Rectal smooth muscle tissue (tissue), 1 donor: ENCODE data around the gene TTC39C.

Experiments
- H3K27ac ChIP-seq: one replicate; pipeline ENCODE4 v1.7.0; 2013; ENCODE audit warnings: low read depth, low read length, inconsistent platforms
- H3K27me3 ChIP-seq: one replicate; pipeline ENCODE4 v1.7.0; 2013; ENCODE audit warnings: low read length; ENCODE audit not compliant: control insufficient read depth, insufficient read depth
- H3K36me3 ChIP-seq: one replicate; pipeline ENCODE4 v1.7.0; 2013; ENCODE audit warnings: low read length; ENCODE audit not compliant: control insufficient read depth, insufficient read depth
- H3K4me1 ChIP-seq: one replicate; pipeline ENCODE4 v1.7.0; 2013; ENCODE audit warnings: low read length; ENCODE audit not compliant: control insufficient read depth, insufficient read depth
- H3K4me3 ChIP-seq: one replicate; pipeline ENCODE4 v1.7.0; 2013; ENCODE audit warnings: low read length
- H3K9ac ChIP-seq: one replicate; pipeline ENCODE4 v1.7.0; 2013; ENCODE audit warnings: low read length

The TTC39C gene

DNA sequence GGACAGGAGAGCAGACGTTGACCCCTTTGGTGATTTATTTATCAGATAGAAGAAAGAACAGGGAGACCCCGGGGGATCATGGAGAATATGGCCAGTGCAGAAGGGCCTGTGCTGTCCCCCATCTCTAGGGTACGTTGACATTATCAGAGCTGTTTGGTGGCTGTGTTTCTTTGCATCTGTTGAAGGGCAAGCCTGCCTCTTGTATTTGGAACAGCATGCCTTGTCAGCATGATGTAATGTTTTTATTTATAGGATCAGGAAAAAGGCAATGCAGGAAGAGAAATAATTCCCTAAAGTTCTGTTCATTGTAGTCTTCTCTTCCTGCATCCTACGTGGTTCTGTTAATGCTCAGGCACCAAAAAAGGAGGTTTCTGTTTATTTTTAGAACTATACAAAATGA, 74.5 kb downstream of the TTC39C start:
- H3K27ac ChIP-seq: no peak overlapping the region

DNA sequence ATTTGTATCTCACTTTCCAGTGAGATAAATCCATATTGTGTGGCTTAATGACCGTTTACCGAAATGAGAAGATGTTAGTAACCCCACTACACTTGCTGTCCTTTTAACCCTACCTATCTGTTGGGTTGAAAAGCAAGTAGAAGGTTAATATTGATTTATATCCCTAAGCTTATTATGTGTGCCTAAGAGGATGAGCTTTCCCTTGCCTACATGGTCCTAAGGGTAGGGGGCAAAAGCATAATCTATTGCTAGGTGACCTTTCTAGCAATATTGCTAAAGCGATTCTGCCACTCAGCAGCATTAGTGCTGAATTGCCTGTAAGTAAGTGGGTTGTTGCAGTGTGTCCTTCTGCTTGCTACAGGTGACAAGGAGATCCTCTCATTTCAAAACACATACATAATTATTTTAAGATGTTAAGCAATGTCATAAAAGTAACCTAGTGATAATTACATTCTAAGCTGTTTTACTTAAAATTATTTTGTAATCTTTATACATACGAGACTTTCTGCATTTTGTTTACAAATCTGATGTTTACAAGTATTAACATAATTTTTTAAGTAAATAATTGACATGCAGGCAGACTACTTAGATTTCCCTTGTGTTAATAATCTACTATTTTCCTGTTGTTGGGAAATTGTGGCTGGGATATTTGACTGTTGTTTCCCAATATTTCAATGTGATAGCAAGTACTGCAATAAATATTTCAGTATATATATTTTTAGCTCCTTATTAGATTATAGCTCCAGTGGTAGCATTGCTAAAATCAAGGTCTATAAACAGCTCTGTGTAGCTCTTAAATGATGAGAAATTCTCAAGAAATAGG, 75.2 kb downstream of the TTC39C start:
- no peaks in the 10 kb centered on the region for H3K36me3 ChIP-seq
- no peak overlapping the region for H3K27ac ChIP-seq
- H3K27me3 ChIP-seq: no peaks in the 10 kb centered on the region
- no peaks in the 10 kb centered on the region for H3K4me1 ChIP-seq
- H3K9ac ChIP-seq: no peak overlapping the region
- no peak overlapping the region for H3K4me3 ChIP-seq

More for the DNA sequence above, 74.5 kb downstream of the TTC39C start:
- no peaks in the 10 kb centered on the region for H3K36me3 ChIP-seq
- no peaks in the 10 kb centered on the region for H3K27me3 ChIP-seq
- no peak overlapping the region for H3K9ac ChIP-seq
- H3K4me1 ChIP-seq: no peaks in the 10 kb centered on the region
- H3K4me3 ChIP-seq: no peak overlapping the region

DNA sequence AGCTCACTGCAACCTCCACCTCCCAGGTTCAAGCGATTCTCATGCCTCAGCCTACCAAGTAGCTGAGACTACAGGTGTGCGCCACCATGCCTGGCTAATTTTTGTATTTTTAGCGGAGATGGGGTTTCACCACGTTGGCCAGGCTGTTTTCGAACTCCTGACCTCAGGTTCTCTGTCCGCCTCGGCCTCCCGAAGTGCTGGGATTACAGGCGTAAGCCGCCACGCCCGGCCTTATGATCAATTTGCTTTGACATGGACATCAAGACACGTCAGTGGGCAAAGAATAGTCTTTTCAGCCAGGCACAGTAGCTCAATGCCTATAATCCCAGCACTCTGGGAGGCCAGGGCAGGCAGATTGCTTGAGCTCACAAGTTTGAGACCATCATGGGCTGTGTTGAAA, 76.3 kb downstream of the TTC39C start:
- no peak overlapping the region for H3K27ac ChIP-seq
- no peaks in the 10 kb centered on the region for H3K4me1 ChIP-seq
- H3K27me3 ChIP-seq: no peaks in the 10 kb centered on the region
- no peak overlapping the region for H3K9ac ChIP-seq
- no peaks in the 10 kb centered on the region for H3K36me3 ChIP-seq
- no peak overlapping the region for H3K4me3 ChIP-seq

DNA sequence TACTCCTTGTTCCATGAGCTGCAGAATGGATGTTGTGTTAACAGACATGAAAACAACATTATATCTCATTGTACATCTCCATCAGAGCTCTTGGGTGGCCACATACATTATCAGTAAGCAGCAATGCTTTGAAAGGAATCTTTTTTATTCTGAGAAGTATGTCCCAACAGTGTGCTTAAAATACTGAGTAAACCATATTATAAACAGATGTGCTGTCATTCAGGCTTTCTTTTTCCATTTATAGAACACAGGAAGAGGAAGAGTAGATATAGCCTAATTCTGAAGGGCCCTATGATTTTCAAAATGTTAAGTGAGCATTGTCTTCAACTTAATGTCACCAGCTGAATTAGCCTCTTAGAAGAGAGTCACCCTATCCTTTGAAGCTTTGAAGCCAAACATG, 80.0 kb downstream of the TTC39C start:
- Histone ChIP-seq H3K9ac (no peak overlapping the region), H3K27me3 (no peaks in the 10 kb centered on the region), H3K4me3 (no peak overlapping the region), H3K36me3 (no peaks in the 10 kb centered on the region), H3K27ac (no peak overlapping the region), H3K4me1 (no peaks in the 10 kb centered on the region)

DNA sequence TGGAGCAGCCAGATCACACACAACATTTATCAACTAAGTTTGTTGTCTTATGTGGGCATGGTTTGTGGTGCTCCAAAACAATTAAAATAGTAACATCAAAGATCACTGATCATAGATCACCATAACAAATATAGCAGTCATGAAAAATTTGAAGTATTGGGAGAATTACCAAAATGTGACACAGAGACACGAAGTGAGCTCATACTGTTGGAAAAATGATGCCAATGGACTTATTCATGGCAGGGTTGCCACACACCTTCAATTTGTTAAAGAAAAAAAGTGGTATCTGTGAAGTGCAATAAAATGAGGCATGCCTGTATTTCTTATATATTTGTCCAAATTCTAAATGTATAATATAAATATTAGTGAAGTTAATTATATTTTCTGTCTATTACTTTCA, 81.4 kb downstream of the TTC39C start:
- Histone ChIP-seq H3K27ac (no peak overlapping the region), H3K4me3 (no peak overlapping the region), H3K4me1 (no peaks in the 10 kb centered on the region), H3K9ac (no peak overlapping the region), H3K36me3 (no peaks in the 10 kb centered on the region), H3K27me3 (no peaks in the 10 kb centered on the region)

DNA sequence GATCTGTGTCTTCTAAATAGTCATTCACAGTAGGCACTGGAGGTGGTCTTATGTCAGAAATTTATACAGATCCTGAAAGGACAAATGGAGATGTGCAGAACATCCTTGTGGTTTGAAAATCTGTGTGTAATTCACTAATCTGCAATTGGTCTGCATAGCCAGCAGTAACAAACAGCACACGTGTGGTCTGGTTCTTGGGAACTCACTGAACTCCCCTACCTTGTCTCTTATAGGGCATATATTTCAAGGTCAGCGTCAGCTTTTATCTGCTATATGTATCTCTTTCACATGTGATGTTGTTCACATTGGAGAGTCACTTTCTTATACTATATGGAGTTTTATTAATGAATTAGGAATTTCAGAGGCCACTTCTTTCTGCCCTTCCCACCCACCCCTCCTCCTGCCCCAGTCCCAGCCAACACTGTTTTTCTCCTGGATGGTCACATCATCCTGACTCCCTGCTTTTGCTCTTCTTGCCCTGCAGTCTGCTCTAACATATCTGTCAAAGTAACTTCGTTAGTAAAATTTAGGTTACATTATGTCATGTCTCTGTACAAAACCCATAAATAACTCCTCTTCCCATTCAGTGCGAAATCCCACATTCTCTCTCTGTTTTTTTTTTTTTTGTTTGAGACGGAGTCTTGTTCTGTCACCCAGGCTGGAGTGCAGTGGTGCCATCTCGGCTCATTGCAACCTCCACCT, 88.9 kb downstream of the TTC39C start:
- Histone ChIP-seq H3K9ac (no peak overlapping the region), H3K27me3 (no peaks in the 10 kb centered on the region), H3K27ac (no peak overlapping the region), H3K4me1 (no peaks in the 10 kb centered on the region), H3K36me3 (no peaks in the 10 kb centered on the region), H3K4me3 (no peak overlapping the region)

DNA sequence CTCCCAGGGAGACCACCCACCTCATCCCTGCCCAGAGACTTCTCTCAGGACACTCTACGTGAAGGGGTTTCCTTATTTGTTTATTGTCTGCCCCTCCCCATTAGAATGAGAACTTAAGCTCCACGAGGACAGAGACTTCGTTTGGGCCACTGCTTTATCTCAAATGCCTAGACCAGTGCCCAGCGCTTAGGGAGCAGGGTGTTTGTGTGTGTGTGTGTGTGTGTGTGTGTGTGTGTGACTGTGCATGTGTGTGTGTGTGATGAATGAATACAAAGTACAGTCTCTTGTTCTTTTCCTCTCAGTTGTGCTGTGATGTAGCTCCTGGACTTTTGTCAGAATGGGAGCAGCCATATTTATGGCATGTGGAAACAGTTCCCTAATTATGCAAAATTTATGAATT, 89.9 kb downstream of the TTC39C start:
- Histone ChIP-seq H3K36me3 (no peaks in the 10 kb centered on the region), H3K27me3 (no peaks in the 10 kb centered on the region), H3K27ac (no peak overlapping the region), H3K9ac (no peak overlapping the region), H3K4me1 (no peaks in the 10 kb centered on the region), H3K4me3 (no peak overlapping the region)

DNA sequence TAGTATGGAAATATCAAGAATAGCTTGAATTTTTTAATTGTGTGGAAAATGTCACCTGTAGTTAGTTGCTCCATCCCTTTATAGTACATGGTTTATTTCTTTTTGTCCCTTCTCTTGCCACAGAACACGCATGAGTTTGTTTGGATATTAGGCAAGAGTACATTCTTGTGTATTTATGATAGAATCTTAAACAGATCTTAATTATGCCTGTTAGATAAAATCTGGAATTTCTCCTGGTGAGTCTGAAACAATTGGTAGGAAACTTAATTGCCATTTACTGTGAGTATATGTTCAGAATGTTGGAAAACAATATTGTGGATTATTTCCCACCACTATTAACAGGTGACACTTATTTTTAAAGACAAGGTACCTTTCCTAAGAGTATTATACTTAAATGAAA, 94.1 kb downstream of the TTC39C start:
- no peaks in the 10 kb centered on the region for H3K4me1 ChIP-seq
- H3K27ac ChIP-seq: no peak overlapping the region
- H3K36me3 ChIP-seq: no peaks in the 10 kb centered on the region
- H3K4me3 ChIP-seq: no peak overlapping the region
- H3K27me3 ChIP-seq: no peaks in the 10 kb centered on the region
- H3K9ac ChIP-seq: no peak overlapping the region

DNA sequence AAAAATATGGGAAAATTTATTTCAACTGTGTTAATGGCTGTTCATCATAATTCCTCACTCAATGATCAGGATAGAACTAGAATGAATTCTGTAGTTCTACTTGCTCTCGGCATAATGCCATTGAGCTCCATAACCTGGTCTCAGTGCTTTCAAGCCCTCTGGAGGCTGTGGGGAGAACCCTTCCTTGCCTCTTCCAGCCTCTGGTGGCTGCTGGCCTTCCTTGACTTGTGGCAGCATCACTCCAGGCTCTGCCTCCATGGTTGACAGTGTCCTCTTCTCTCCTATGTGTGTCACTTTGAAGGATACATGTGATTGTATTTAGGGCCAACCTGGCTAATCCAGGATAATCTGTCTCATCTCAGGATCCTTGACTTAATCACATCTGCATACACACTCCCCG, 97.4 kb downstream of the TTC39C start:
- Histone ChIP-seq H3K4me3 (no peak overlapping the region), H3K36me3 (peaks cover 4% of the 10 kb centered on the region), H3K4me1 (no peaks in the 10 kb centered on the region), H3K9ac (no peak overlapping the region), H3K27me3 (no peaks in the 10 kb centered on the region), H3K27ac (no peak overlapping the region)

DNA sequence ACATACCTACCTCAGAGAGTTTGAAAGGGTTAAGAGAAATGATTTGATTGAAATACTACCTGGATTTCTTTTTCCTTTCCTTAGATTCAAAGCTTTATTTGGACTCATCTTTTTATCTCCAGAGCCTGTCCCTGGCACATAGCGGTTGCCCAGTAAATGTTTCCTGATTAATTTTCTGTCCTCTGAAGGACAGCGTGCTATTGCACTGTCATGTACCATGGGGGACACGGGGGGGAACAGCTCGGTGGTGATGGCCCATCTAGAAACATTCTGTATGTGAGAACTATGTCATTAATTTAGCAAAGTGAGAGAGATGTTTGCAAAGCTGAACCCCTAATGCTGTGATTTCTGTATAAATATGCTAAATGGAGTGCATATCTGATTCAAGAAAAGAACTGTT, 97.9 kb downstream of the TTC39C start:
- no peak overlapping the region for H3K4me3 ChIP-seq
- H3K27me3 ChIP-seq: no peaks in the 10 kb centered on the region
- H3K36me3 ChIP-seq: peaks cover 4% of the 10 kb centered on the region
- H3K4me1 ChIP-seq: no peaks in the 10 kb centered on the region
- no peak overlapping the region for H3K27ac ChIP-seq
- H3K9ac ChIP-seq: no peak overlapping the region

DNA sequence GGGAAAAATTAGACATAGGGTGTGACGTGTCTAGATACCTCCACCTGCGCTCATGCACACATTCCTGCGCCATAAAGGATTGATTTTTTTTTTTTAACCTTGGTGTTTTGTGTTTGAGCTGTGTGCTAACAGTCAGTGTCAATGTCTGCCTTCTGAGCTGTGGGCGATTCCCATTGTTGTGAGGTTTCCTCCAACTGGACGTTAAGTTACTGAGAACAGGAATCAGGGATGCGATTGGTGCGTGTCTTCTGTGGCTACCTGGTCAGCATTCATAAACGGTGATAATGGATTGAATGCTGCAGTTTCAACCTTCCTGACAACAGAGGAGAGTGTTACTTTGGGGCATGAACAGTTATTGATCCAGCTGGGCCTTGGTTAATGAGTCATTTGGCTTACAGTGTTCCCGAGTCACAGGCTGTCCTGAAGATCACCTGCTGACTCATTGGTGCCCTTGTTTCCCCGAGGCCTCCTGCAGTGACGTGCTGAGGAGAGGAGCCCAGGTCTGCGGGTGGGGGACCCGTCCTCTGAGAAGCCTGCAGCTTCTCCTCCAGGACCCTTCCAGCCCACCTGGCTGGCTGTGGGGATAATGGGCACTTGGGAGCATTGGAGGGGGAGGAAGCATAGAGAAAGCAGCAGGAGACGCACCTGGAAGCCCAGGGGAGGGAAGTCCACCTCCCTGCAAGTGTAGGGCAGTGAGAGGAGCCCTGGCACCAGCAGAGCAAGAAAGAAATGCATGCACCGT, 98.5 kb downstream of the TTC39C start:
- H3K36me3 ChIP-seq: peaks cover 4% of the 10 kb centered on the region
- H3K9ac ChIP-seq: no peak overlapping the region
- no peaks in the 10 kb centered on the region for H3K4me1 ChIP-seq
- no peak overlapping the region for H3K27ac ChIP-seq
- no peaks in the 10 kb centered on the region for H3K27me3 ChIP-seq
- no peak overlapping the region for H3K4me3 ChIP-seq

DNA sequence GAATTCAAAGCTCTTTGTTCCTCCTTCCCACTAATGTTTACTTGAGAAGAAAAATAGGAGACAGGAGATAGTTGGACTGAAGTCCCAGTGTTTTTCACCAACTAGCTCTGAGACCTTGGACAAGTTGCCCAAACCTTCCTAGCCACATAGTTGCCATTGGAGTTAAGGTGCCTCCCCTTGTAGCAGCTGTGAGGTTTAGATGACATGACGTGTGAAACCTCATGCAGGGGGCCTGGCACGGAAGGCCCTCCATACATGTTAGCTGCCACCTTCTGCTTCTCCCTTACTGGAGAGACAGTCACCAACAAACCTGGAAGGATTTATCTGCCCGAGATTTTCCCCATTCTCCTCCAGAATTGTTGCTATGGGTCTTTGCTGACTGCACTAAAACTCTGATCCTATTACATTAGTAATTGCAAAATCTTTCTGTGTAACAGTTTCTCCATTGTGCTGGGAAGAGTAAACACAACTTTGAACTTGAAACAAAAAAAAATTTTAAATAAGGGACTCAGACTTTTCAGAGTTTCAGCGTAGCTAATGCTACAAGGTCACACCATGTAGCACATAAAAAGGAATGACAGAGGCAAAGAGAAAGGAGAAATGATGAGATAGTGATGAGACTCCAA, 100.5 kb downstream of the TTC39C start:
- Histone ChIP-seq H3K4me1 (no peaks in the 10 kb centered on the region), H3K4me3 (no peak overlapping the region), H3K9ac (no peak overlapping the region)

More for the DNA sequence above, 100.5 kb downstream of the TTC39C start:
- Histone ChIP-seq H3K36me3 (peaks cover 4% of the 10 kb centered on the region), H3K27me3 (no peaks in the 10 kb centered on the region), H3K27ac (no peak overlapping the region)
